Prostate gland (tissue), 2 donors: ENCODE measurements around the gene SLC13A4. TPM values are rescaled to one million over a fixed set of nuclear protein-coding genes. Genes with fewer than 3 reads are reported as not detected.

Experiments used
- DNase-seq: peaks from one replicate; pipeline ENCODE4 v3.0.0-alpha.2; 2019; ENCODE audit warnings: low spot score
- H3K27ac ChIP-seq, 2 donors: fragments of 200-600 bp; sonication (generic); 2 replicates each; pipeline ENCODE4 v1.5.1; 2017 to 2019
- H3K27me3 ChIP-seq: fragments of 200-600 bp; sonication (generic); replicated peaks from 2 replicates; pipeline ENCODE4 v1.5.1; 2019; ENCODE audit not compliant: insufficient read depth
- H3K36me3 ChIP-seq, 2 donors: fragments of 200-600 bp; sonication (generic); 1 replicate in 1 of 2; 2 replicates in 1 of 2; pipeline versions ENCODE4 v1.5.1 to v1.8.1; 2017 to 2019
- H3K4me1 ChIP-seq: fragments of 200-600 bp; sonication (generic); replicated peaks from 2 replicates; pipeline ENCODE4 v1.5.1; 2019
- H3K4me3 ChIP-seq, 2 donors: fragments of 200-600 bp; sonication (generic); 2 replicates each; pipeline ENCODE4 v1.5.1; 2017 to 2019
- H3K9me3 ChIP-seq: fragments of 200-600 bp; sonication (generic); 2 replicates; pipeline ENCODE4 v1.5.1; 2017
- CTCF ChIP-seq, 4 experiments: fragments of 200-600 bp in 2 of 4; fragments of 450-650 bp in 2 of 4; sonication (generic) in 2 of 4; IDR thresholded peaks; 1 replicate in 3 of 4; 2 replicates in 1 of 4; pipeline ENCODE4 v1.5.1; 2016 to 2019; ENCODE audit warnings: antibody characterized with exemption in 4 of 4, mild to moderate bottlenecking in 2 of 4, moderate library complexity in 2 of 4
- POLR2A ChIP-seq: fragments of 450-650 bp; IDR thresholded peaks from one replicate; pipeline ENCODE4 v1.6.1; 2016; ENCODE audit warnings: antibody characterized with exemption, mild to moderate bottlenecking
- POLR2AphosphoS5 ChIP-seq: sonication (generic); formaldehyde crosslinking; IDR thresholded peaks from one replicate; pipeline ENCODE4 v1.6.1; 2017; ENCODE audit warnings: antibody characterized with exemption
- WGBS: methylation state at CpG from one replicate; pipeline ENCODE4 v1.1.5; 2018; 5-methylcytosine and 5-hydroxymethylcytosine counted together
- intact Hi-C: fragments of 100-400 bp; cut with DNase I; formaldehyde crosslinking; loops from one replicate; pipeline ENCODE4 v1.14.2; 2022
- total RNA-seq, 2 donors: library from RNA; depleted of rRNA; stranded (reverse); fragments of >200 nt; gene quantifications; one replicate each; pipeline ENCODE4 v1.1.0, GENCODE V29; 2016

The SLC13A4 gene
- total RNA-seq, 2 donors from 2014 or later: 9.4 TPM; not detected in 1

- H3K27me3 ChIP-seq: no peaks in the 10 kb centered on the region
- WGBS: 35% methylated on average over 5 of the region's 5 CpGs
Measured at GRCh38 chr7:135758531-135758932, 30.5 kb upstream of the SLC13A4 start.

GRCh38 chr7:135757719-135758411 lies 29.9 kb upstream of the SLC13A4 start:
- WGBS: 24% methylated on average over 8 of the region's 8 CpGs
- H3K27ac ChIP-seq: peak overlapping the region; percentile 24 to 50
- TF ChIP-seq CTCF (IDR thresholded peaks at IDR 0.05) (no peak), POLR2A (no peak), POLR2AphosphoS5 (peak; percentile 7)

More at GRCh38 chr7:135758531-135758932, 30.5 kb upstream of the SLC13A4 start:
- Histone ChIP-seq H3K4me1 (no peaks in the 10 kb centered on the region), H3K27ac (peak overlapping the region; percentile 24 to 50), H3K4me3 (no peak overlapping the region), H3K36me3 (no peaks in the 10 kb centered on the region), H3K9me3 (no peaks in the 10 kb centered on the region)
- intact Hi-C loops: no loop called here
- no peak for TF ChIP-seq POLR2A
- no peak for TF ChIP-seq CTCF (IDR thresholded peaks at IDR 0.05)
- TF ChIP-seq POLR2AphosphoS5: no peak
- DNase-seq: no peak

GRCh38 chr7:135756191-135756590 lies 28.2 kb upstream of the SLC13A4 start:
- no peaks in the 10 kb centered on the region for H3K36me3 ChIP-seq
- H3K27me3 ChIP-seq: no peaks in the 10 kb centered on the region
- no peak overlapping the region for H3K4me3 ChIP-seq
- H3K27ac ChIP-seq: no peak overlapping the region
- intact Hi-C loops: no loop called here
- no peaks in the 10 kb centered on the region for H3K4me1 ChIP-seq
- no peak for DNase-seq
- TF ChIP-seq POLR2A: no peak
- no peak for TF ChIP-seq POLR2AphosphoS5
- TF ChIP-seq CTCF (IDR thresholded peaks at IDR 0.05): no peak
- WGBS: 58% methylated on average over 5 of the region's 5 CpGs
- no peaks in the 10 kb centered on the region for H3K9me3 ChIP-seq

More at GRCh38 chr7:135757719-135758411, 29.9 kb upstream of the SLC13A4 start:
- no peaks in the 10 kb centered on the region for H3K9me3 ChIP-seq
- intact Hi-C loops: no loop called here
- no peaks in the 10 kb centered on the region for H3K4me1 ChIP-seq
- no peaks in the 10 kb centered on the region for H3K36me3 ChIP-seq
- no peak for DNase-seq
- H3K27me3 ChIP-seq: no peaks in the 10 kb centered on the region
- H3K4me3 ChIP-seq: no peak overlapping the region

- 64% methylated on average over 11 of the region's 11 CpGs for WGBS
Measured at GRCh38 chr7:135755351-135755753, 27.4 kb upstream of the SLC13A4 start.

More at GRCh38 chr7:135755351-135755753, 27.4 kb upstream of the SLC13A4 start:
- Histone ChIP-seq H3K9me3 (no peaks in the 10 kb centered on the region), H3K4me1 (no peaks in the 10 kb centered on the region), H3K27me3 (no peaks in the 10 kb centered on the region), H3K4me3 (no peak overlapping the region), H3K36me3 (no peaks in the 10 kb centered on the region), H3K27ac (no peak overlapping the region)
- intact Hi-C loops: no loop called here
- TF ChIP-seq CTCF (IDR thresholded peaks at IDR 0.05) (no peak), POLR2AphosphoS5 (no peak), POLR2A (no peak)
- DNase-seq: no peak
